Stimulated activated CD4-positive, alpha-beta T cell treated with anti-CD3 and anti-CD28 coated beads, Interleukin-4, amount 100 ng/mL, for 48 hours (primary cell): Measurements from ENCODE around the gene TMEM247.

ENCODE experiments used
- DNase-seq, 2 donors: peaks; one replicate each; pipeline ENCODE4 v3.0.0-alpha.2; 2020; ENCODE audit warnings: low read depth in 2 of 2

TMEM247 gene

GRCh38 chr2:46489423-46490174 lies 10.2 kb downstream of the TMEM247 start:
- DNase-seq = no peak

GRCh38 chr2:46490521-46491141 lies 11.3 kb downstream of the TMEM247 start:
- DNase-seq = no peak

- no peak for DNase-seq
Observed at GRCh38 chr2:46492301-46492700, 12.9 kb downstream of the TMEM247 start.

GRCh38 chr2:46493241-46493970 lies 14.0 kb downstream of the TMEM247 start:
- no peak for DNase-seq

GRCh38 chr2:46493971-46494250 lies 14.5 kb downstream of the TMEM247 start:
- DNase-seq = no peak

- no peak for DNase-seq
Observed at GRCh38 chr2:46494596-46494995, 15.2 kb downstream of the TMEM247 start.

- no peak for DNase-seq
Observed at GRCh38 chr2:46495231-46496030, 16.1 kb downstream of the TMEM247 start.

GRCh38 chr2:46497766-46498165 lies 18.4 kb downstream of the TMEM247 start:
- no peak for DNase-seq

GRCh38 chr2:46498681-46499080 lies 19.3 kb downstream of the TMEM247 start:
- no peak for DNase-seq

GRCh38 chr2:46499392-46499785 lies 20.0 kb downstream of the TMEM247 start:
- no peak for DNase-seq

GRCh38 chr2:46500801-46501200 lies 21.4 kb downstream of the TMEM247 start:
- no peak for DNase-seq

GRCh38 chr2:46502291-46502885 lies 23.0 kb downstream of the TMEM247 start:
- DNase-seq = no peak

GRCh38 chr2:46503686-46504085 lies 24.3 kb downstream of the TMEM247 start:
- DNase-seq = no peak

- DNase-seq = no peak
Observed at GRCh38 chr2:46504221-46504620, 24.9 kb downstream of the TMEM247 start.

- DNase-seq = no peak
Observed at GRCh38 chr2:46504685-46505471, 25.5 kb downstream of the TMEM247 start.

- DNase-seq = no peak
Observed at GRCh38 chr2:46505472-46505783, 26.1 kb downstream of the TMEM247 start.

- no peak for DNase-seq
Observed at GRCh38 chr2:46506131-46506706, 26.9 kb downstream of the TMEM247 start.

GRCh38 chr2:46508312-46508711 lies 28.9 kb downstream of the TMEM247 start:
- no peak for DNase-seq

GRCh38 chr2:46508759-46509158 lies 29.4 kb downstream of the TMEM247 start:
- no peak for DNase-seq

GRCh38 chr2:46509804-46510203 lies 30.4 kb downstream of the TMEM247 start:
- DNase-seq = no peak
